ENCODE data around the gene PRSS23.

DNA sequence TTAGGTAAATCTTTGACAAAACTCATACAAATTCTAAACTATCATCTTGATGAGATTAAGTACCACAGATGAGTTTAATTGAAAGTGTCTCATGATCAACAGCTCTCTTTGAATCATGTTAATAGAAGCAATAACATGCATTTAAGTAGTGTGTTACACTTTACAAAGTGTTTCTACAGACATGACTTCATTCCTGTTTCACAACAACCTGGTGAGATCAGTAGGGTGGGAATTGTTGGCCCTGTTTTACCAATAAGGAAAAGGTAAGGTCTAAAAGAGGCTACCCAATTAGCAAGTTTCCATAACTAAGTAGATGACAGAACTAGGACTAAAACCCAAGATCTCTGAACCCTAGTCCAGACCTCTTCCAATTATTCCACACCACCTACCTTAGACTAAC, 12.7 kb upstream of the PRSS23 start:
- no peak for TF ChIP-seq SIN3A (IDR thresholded peaks at IDR 0.05; ENCODE audit: borderline replicate concordance, insufficient read depth, low read length)
- no peak for TF ChIP-seq TAF1 (IDR thresholded peaks at IDR 0.05; ENCODE audit: borderline replicate concordance, insufficient read depth, low read length)

Measured in PFSK-1 (cell line).